ENCODE measurements around the gene NRG4.
"Not testable (repeated sequence)": the region's sequence is repeated elsewhere in the genome, so short reads cannot be mapped to it uniquely, and the experiment has no call there.

NRG4 gene

GRCh38 chr15:76057332-76058000, 45.2 kb upstream of the NRG4 start:
- TF ChIP-seq, protein P1, sequence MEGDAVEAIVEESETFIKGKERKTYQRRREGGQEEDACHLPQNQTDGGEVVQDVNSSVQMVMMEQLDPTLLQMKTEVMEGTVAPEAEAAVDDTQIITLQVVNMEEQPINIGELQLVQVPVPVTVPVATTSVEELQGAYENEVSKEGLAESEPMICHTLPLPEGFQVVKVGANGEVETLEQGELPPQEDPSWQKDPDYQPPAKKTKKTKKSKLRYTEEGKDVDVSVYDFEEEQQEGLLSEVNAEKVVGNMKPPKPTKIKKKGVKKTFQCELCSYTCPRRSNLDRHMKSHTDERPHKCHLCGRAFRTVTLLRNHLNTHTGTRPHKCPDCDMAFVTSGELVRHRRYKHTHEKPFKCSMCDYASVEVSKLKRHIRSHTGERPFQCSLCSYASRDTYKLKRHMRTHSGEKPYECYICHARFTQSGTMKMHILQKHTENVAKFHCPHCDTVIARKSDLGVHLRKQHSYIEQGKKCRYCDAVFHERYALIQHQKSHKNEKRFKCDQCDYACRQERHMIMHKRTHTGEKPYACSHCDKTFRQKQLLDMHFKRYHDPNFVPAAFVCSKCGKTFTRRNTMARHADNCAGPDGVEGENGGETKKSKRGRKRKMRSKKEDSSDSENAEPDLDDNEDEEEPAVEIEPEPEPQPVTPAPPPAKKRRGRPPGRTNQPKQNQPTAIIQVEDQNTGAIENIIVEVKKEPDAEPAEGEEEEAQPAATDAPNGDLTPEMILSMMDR (conservative IDR thresholded peaks at IDR 0.05; ENCODE audit: low read length), result peak; percentile 90
- peak overlapping the region; percentile 2; the same call in 1 of the 2 replicates for H3K4me3 ChIP-seq (ENCODE audit: low read length)
- peak; percentile 34 for DNase-seq (ENCODE audit: low read depth)

DNA sequence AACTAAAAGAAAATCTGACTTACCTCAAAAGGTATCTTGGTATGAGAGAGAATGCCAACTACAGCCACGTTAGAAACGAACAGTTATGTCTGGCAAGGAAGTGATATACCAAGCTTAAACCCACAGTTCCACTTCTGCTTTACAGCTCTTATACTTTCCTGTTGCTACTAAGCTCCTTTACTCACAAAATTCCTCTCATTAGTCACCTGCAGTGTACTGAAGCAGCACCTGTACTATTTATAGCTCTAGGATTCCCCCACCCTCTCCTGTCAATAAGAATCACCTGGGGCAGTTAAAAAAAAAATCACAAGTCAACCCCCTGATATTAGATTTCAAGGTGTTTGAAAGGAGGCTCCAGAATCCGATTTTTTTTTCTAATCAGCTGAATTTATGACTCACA, 44.7 kb upstream of the NRG4 start:
- H3K4me3 ChIP-seq (ENCODE audit: low read length), result no peak overlapping the region
- TF ChIP-seq, protein P1 (conservative IDR thresholded peaks at IDR 0.05; ENCODE audit: low read length), result no peak
- DNase-seq (ENCODE audit: low read depth), result no peak

DNA sequence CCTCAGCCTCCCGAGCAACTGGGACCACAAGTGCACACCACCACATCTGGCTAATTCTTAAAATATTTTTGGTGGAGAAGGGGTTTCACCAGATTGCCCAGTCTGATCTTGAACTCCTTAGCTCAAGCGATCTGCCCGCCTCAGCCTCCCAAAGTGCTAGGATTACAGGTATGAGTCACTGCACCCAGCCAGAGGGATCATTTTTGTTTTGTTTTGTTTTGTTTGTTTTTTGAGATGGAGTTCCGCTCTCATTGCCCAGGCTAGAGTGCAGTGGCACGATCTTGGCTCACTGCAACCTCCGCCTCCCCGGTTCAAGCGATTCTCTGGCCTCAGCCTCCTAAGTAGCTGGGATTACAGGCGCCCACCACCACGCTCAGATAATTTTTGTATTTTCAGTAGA, 42.0 kb upstream of the NRG4 start:
- H3K4me3 ChIP-seq (ENCODE audit: low read length); DNase-seq (ENCODE audit: low read depth): not testable (repeated sequence)

DNA sequence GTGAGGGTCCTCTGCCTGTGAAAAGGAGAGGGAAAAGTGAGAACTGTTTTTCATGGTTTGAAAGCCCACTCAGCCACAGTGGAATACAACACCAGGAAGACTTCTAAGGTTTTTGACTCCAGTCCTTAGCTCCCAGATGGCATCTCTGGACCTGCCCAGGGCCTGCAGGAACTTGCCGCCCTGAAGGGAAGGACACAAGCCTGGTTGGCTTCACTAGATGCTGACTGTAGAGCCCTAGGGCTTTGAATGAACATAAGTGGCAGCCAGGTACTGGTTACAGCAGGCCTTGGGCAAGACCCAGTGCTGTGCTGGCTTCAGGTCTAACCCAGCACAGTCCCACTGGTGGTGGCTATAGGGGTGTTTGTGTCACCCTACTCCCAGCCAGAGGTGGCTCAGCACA, 26.3 kb upstream of the NRG4 start:
- no peak for DNase-seq (ENCODE audit: low read depth)
- H3K4me3 ChIP-seq (ENCODE audit: low read length), result no peak overlapping the region
- TF ChIP-seq, protein P1 (conservative IDR thresholded peaks at IDR 0.05; ENCODE audit: low read length), result no peak

DNA sequence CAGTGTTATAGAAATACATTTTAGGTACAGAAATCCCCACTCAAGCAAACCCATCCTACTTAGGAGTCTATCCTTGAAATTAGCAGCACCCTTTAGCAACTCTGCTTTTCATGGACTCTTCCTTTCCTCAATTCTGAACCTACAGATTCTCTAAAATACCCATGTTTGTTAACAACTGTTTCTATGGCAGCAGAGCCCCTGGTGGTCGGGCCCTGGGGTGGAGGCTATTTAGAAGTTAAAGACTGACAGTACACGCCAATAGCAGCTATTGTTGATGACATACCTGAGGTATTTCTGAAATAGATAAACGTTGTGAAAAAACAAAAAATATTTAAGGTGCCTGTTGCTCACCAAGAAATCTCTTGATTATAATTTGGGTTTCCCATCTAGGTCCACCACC, 23.4 kb upstream of the NRG4 start:
- H3K4me3 ChIP-seq (ENCODE audit: low read length), result no peak overlapping the region
- TF ChIP-seq, protein P1 (conservative IDR thresholded peaks at IDR 0.05; ENCODE audit: low read length), result no peak
- DNase-seq (ENCODE audit: low read depth), result no peak

DNA sequence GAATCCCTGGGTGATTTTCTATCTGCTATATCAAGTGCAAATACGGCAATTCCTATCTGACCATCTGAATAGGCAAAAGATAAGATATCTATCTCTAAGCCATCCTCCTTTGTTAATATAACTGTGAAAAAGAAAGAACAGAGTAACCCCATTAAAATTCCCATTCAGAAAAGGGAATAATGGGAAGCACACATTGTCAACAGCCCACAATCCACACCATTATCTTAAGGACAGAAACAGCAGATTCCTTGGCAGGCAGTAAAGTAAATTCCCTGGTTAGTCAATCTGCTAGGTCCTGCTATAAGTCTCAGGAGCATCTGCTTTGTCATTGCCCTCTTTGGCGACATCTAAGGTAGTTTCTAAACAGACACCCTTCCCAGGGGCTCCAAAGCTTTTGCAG, 21.9 kb upstream of the NRG4 start:
- TF ChIP-seq, protein P1 (conservative IDR thresholded peaks at IDR 0.05; ENCODE audit: low read length), result no peak
- no peak for DNase-seq (ENCODE audit: low read depth)
- H3K4me3 ChIP-seq (ENCODE audit: low read length), result no peak overlapping the region

GRCh38 chr15:76033438-76033837, 21.2 kb upstream of the NRG4 start:
- no peak overlapping the region for H3K4me3 ChIP-seq (ENCODE audit: low read length)
- DNase-seq (ENCODE audit: low read depth), result no peak
- TF ChIP-seq, protein P1 (conservative IDR thresholded peaks at IDR 0.05; ENCODE audit: low read length), result no peak
